GM18526 (cell line): Measurements from ENCODE around the gene INPPL1.

Experiments
- POLR2A ChIP-seq: IDR thresholded peaks from 3 replicates; pipeline ENCODE4 v1.6.1; 2011; ENCODE audit not compliant: insufficient read length; ENCODE audit errors: extremely low read depth

The INPPL1 gene, protein sequence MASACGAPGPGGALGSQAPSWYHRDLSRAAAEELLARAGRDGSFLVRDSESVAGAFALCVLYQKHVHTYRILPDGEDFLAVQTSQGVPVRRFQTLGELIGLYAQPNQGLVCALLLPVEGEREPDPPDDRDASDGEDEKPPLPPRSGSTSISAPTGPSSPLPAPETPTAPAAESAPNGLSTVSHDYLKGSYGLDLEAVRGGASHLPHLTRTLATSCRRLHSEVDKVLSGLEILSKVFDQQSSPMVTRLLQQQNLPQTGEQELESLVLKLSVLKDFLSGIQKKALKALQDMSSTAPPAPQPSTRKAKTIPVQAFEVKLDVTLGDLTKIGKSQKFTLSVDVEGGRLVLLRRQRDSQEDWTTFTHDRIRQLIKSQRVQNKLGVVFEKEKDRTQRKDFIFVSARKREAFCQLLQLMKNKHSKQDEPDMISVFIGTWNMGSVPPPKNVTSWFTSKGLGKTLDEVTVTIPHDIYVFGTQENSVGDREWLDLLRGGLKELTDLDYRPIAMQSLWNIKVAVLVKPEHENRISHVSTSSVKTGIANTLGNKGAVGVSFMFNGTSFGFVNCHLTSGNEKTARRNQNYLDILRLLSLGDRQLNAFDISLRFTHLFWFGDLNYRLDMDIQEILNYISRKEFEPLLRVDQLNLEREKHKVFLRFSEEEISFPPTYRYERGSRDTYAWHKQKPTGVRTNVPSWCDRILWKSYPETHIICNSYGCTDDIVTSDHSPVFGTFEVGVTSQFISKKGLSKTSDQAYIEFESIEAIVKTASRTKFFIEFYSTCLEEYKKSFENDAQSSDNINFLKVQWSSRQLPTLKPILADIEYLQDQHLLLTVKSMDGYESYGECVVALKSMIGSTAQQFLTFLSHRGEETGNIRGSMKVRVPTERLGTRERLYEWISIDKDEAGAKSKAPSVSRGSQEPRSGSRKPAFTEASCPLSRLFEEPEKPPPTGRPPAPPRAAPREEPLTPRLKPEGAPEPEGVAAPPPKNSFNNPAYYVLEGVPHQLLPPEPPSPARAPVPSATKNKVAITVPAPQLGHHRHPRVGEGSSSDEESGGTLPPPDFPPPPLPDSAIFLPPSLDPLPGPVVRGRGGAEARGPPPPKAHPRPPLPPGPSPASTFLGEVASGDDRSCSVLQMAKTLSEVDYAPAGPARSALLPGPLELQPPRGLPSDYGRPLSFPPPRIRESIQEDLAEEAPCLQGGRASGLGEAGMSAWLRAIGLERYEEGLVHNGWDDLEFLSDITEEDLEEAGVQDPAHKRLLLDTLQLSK

DNA sequence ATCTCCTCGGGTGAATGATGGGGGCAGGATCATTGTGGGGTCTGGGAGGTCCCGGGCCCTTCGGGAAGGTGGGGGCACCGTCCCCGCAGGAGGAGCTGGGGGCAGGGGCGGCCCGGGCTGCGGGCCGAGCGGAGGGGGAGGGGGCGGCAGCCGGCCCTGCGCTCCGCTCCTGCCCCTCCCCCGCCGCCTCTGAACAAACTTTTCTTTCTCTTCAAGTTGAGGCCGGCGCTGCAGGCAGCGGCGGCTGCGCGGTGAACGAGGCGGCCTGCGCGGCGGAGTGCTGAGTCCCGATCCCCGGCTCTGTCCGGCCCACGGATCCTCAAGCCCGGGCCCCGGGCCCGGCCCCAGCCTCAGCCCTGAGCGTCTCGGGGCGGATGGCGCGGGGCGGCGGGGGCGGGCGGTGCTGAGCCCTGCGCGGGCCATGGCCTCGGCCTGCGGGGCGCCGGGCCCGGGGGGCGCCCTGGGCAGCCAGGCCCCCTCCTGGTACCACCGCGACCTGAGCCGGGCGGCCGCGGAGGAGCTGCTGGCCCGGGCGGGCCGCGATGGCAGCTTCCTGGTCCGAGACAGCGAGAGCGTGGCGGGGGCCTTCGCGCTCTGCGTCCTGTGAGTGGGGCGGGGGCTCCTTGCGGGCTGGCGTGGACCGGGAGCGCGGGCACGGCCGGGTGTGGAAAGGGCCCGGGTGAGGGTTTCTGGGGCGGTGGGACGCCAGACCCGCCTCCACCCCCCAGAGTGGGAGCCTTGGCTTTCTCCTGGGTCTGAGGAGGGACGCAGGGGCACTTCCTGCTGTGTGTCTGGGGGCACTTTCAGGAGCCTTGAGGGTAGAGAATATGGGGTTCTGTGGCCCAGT, at the start of gene INPPL1:
TSS of gene INPPL1 (plus strand) at position 204 of the 847 bp plus-strand sequence. CDS start at position 422, 218 bp downstream.
- peak; percentile 19 for TF ChIP-seq POLR2A

DNA sequence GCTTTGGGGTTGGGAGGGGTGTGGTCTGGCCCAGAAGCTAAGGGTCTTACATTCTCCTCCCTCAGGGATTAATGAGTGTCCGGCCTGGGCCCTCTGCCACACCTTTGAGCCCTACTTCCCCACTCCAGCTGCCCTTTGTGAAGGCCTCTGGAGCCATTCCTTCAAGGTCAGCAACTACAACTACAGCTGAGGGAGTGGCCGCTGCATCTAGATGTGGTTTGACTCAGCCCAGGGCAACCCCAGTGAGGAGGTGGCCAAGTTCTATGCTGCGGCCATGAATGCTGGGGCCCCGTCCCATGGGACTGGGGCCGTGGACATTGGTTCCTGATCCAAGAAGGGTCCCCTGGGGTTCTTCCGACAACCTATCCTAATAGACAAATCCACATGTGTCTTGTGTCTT, 46.9 kb upstream of the INPPL1 start:
- no peak for TF ChIP-seq POLR2A

DNA sequence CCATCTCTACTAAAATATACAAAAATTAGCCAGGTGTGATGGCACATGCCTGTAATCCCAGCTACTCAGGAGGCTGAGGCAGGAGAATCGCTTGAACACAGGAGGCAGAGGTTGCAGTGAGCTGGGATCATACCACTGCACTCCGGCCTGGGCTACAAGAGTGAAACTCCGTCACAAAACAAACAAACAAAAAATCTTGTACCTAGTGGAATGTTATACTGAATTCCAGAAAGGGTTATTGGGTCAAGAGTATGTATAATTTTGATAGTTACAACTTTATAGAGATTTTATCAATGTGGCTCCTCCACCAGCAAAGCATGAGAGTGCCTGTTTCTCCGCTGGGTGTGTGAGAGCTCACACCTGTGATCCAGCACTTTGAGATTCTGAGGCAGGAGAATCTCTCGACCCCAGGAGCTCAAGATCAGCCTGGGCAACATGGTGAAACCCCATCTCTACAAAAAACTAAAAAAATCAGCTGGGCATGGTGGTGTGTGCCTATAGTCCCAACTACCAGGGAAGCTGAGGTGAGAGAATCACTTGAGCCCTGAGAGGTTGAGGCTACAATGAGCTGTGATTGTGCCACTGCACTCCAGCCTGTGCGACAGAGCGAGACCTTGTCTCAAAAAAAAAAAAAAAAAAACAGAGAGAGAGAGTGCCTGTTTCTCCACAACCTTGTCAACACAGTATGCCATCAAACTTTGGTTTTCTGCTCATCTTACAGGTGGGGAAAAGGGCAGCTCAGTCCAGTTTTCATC, 45.3 kb upstream of the INPPL1 start:
- no peak for TF ChIP-seq POLR2A

DNA sequence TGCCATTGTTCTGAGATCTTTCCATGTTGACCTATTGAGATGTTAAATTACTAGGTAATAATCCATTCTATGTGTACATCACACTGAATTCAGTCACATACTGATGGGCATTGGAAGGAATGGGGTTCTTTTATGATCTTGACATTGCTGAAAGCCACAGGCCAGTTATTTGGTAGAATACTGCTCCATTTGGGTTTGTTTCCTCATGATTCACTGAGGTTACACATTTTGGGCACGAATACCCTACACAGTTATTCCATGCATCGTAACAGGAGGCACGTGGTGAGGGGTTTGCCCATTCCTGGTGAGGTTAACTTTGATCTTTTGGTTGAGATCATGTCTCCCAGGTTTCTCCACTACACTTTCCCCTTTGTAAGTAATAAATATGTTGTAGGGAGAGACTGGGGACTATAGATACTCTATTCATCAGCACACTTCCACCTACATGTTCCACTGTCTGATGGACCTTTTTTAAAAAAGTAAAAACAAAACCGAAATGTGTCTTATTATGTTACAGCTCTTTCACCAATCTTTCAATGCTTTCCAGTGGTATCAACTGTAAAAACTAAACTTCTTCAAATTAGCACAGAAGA, 44.7 kb upstream of the INPPL1 start:
- TF ChIP-seq POLR2A: no peak

DNA sequence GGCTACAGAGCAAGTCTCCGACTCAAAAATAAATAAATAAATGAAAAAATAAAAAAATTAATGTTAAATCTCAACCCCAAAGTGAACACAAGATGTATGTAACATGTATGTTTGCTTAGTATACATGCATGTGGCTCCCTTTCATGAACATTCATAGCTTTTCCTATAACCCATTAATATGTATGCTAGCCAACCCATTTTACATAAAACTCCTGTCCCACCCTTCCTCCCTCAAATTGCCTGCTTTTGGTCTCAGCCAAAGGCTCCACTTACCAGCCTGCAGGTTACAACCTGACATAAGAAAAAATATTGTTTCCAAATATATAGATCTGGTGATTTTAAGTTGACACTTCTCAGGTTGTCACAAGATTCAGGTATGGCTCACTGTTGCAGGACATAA, 36.3 kb upstream of the INPPL1 start:
- no peak for TF ChIP-seq POLR2A

DNA sequence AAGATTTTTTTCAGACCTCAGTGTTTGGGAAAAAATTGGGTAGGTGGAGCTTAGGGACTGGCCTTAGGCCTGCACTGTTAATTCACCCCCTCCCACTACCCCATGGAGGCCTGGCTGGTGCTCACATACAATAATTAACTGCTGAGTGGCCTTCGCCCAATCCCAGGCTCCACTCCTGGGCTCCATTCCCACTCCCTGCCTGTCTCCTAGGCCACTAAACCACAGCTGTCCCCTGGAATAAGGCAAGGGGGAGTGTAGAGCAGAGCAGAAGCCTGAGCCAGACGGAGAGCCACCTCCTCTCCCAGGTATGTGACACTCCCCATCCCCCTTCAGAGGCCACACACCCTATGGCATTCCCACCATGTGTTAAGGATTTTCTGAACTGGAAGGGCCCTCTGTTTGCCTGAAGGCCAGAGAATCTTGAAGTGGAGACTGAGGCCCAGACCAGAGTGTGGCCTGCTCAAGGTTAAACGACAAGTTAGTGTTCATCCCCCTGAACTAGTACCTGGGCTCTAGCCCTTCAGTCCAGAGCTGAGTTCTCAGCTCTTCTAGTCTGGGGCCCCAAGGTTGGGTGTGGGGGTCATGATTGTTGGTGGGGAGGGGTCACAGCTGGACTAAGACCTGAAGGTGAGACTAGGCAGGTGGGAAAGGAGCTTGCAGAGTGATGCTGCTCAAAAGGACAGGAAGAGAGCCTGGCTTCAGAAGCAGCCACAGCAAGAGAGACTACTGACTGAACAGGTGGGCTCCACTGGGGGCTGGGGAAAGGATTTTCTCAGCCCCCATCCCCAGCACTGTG, 34.9 kb upstream of the INPPL1 start:
- no peak for TF ChIP-seq POLR2A

DNA sequence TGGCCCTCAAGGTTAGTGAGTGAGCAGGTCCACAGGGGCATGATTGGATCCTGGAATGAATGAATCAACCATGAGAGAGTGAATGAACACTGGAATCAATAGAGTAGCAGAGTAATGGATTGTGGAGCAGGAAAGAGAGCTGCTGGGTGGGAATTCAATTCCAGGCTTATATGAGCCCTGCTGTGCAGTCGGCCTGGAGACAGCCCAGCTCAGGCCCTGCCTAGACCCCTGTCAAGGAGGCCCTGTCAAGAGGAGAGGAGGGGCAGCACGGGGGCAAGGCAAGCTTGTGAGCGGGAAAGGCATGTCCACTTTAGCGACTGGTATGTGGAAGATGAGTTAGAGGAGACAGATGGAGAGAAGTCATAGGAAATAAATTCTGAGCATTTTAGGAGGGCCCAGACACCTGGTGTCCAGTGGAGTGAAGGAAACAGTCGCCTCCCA, 33.9 kb upstream of the INPPL1 start:
- TF ChIP-seq POLR2A: no peak

DNA sequence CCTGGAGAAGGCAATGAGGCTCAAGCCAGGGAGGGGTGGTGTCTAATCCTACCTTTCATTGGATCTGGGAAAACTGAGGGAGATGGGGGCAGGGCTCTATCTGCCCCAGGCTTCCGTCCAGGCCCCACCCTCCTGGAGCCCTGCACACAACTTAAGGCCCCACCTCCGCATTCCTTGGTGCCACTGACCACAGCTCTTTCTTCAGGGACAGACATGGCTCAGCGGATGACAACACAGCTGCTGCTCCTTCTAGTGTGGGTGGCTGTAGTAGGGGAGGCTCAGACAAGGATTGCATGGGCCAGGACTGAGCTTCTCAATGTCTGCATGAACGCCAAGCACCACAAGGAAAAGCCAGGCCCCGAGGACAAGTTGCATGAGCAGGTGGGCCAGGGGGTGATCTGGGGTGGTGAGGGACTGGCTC, 32.6 kb upstream of the INPPL1 start, which contains the start of gene FOLR1:
TSS of gene FOLR1 (plus strand) at position 180 of the 421 bp plus-strand sequence. CDS start at position 214, 34 bp downstream.
- TF ChIP-seq POLR2A: no peak

DNA sequence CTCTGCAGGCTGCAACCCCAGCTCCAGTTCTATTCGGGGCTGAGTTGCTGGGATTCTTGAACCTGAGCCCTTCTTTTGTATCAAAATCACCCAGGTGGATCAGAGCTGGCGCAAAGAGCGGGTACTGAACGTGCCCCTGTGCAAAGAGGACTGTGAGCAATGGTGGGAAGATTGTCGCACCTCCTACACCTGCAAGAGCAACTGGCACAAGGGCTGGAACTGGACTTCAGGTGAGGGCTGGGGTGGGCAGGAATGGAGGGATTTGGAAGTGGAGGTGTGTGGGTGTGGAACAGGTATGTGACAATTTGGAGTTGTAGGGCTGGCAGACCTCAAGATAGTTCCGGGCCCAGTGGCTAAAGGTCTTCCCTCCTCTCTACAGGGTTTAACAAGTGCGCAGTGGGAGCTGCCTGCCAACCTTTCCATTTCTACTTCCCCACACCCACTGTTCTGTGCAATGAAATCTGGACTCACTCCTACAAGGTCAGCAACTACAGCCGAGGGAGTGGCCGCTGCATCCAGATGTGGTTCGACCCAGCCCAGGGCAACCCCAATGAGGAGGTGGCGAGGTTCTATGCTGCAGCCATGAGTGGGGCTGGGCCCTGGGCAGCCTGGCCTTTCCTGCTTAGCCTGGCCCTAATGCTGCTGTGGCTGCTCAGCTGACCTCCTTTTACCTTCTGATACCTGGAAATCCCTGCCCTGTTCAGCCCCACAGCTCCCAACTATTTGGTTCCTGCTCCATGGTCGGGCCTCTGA, 28.9 kb upstream of the INPPL1 start:
- no peak for TF ChIP-seq POLR2A

DNA sequence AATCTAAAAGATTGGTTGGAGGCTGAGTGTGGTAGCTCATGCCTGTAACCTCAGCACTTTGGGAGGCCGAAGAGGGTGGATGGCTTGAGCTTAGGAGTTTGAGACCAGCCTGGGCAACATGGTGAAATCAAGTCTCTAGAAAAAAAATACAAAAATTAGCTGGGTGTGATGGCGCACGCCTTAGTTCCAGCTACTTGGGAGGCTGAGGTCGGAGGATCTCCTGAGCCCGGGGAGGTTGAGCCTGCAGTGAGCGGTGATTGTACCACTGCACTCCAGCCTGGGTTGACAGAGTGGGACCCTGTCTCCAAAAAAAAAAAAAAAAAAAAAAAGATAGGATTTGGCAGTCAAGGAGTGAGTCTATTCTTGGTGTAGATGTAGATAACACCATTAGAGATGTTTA, 22.0 kb upstream of the INPPL1 start:
- TF ChIP-seq POLR2A: no peak

DNA sequence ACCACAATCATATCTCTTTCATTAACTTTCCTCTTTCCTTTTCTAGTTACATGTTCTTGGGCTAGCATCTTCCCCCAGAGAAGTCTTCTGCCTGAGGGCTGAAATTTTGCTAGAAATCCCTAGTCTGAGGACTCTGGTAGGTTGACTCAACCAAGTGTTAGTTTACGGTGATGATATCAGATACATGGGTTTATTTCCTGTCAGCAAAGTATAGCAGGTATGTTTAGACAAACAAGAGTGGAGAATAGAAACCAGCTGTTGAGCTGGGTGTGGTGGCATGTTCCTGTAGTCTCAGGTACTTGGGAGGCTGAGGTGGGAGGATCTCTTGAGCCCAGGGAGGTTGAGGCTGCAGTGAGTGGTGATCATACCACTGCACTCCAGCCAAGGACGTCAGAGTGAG, 21.4 kb upstream of the INPPL1 start:
- TF ChIP-seq POLR2A: no peak

DNA sequence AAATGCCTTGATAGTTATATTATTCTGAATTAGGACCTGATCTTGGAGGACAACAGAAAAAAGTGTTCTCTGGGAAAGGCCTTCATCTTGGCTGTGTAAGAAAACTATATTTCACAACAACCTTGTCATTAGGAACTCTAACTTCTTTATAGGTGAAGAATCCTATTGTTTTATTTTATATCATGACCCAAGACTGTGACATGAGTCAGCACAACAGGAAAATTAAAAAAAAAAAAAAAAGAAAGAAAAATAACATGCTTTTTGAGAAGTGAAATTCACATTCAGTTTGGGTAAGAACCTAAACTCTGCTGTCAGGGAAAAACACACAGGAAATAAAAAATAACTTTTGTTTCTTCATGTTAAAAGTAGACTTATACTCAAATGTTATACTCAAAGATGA, 19.7 kb upstream of the INPPL1 start:
- TF ChIP-seq POLR2A: no peak

DNA sequence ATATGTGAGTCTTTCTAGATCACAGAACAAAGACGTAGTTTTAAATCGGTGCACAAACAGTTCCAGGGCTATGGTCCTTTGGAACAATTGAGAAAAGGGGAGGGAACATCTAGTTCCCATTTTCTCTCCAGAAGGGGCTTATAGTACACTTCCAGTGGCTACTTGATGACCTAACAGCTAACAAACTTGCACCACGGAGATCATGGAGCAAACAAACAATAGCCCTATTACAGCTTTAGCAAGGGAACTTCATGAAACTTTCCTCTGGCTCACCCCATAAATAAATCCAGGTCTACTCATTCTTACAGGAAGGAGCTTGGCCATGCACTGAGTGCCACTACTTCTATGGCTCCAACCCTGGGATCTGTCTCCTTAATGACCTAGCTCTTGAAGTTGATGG, 16.3 kb upstream of the INPPL1 start:
- TF ChIP-seq POLR2A: no peak
